ENCODE results near the gene SYT9. TPM values are rescaled to one million over a fixed set of nuclear protein-coding genes. Genes with fewer than 3 reads are reported as not detected.
"Not testable (repeated sequence)": the region's sequence is repeated elsewhere in the genome, so short reads cannot be mapped to it uniquely, and the experiment has no call there.

The SYT9 gene
- total RNA-seq, 1 experiment from 2014 or later: 0.23 TPM

GRCh38 chr11:7517743-7518142 is 266.0 kb downstream of the SYT9 start:
- not testable (repeated sequence) for H3K36me3 ChIP-seq, H3K4me3 ChIP-seq, H3K27me3 ChIP-seq, H3K9me3 ChIP-seq, DNase-seq

Other genes with a start within 250 kb of the SYT9 start
- gene ZNF214, start 231.6 kb upstream of the SYT9 start, total RNA-seq (2014; rRNA removed; shearing (Covaris generic); ENCODE audit: low replicate concordance): 1.1 and 2.2 TPM in 2 replicates
- 0.12 TPM in 1 of 2 replicates, not detected in the other for gene NLRP14, start 231.4 kb upstream of the SYT9 start, total RNA-seq (2014; rRNA removed; shearing (Covaris generic); ENCODE audit: low replicate concordance)
- gene RBMXL2, start 162.9 kb upstream of the SYT9 start, total RNA-seq (2014; rRNA removed; shearing (Covaris generic); ENCODE audit: low replicate concordance): not detected in 2 replicates
- not detected in 2 replicates for gene OLFML1, start 233.6 kb downstream of the SYT9 start, total RNA-seq (2014; rRNA removed; shearing (Covaris generic); ENCODE audit: low replicate concordance)